Testis (tissue), 3 donors: Measurements from ENCODE around the gene ALOXE3. TPM values are rescaled to one million over a fixed set of nuclear protein-coding genes. Genes with fewer than 3 reads are reported as not detected.

Source experiments
- DNase-seq: peaks from one replicate; pipeline ENCODE4 v3.0.0-alpha.2; 2019
- H3K27ac ChIP-seq, 2 donors: fragments of 200-600 bp; sonication (generic); one replicate each; pipeline ENCODE4 v1.5.1; 2019
- H3K27me3 ChIP-seq: fragments of 200-600 bp; sonication (generic); one replicate; pipeline ENCODE4 v1.5.1; 2019
- H3K36me3 ChIP-seq: fragments of 200-600 bp; sonication (generic); one replicate; pipeline ENCODE4 v1.5.1; 2017; ENCODE audit warnings: low read depth; ENCODE audit errors: missing control alignments
- H3K4me1 ChIP-seq: fragments of 200-600 bp; sonication (generic); one replicate; pipeline ENCODE4 v1.5.1; 2019
- H3K4me3 ChIP-seq, 2 donors: fragments of 200-600 bp; sonication (generic); one replicate each; pipeline ENCODE4 v1.5.1; 2017 to 2019
- H3K9me3 ChIP-seq: fragments of 200-600 bp; sonication (generic); one replicate; pipeline ENCODE4 v1.5.1; 2017
- POLR2A ChIP-seq: fragments of 450-650 bp; IDR thresholded peaks from one replicate; pipeline ENCODE4 v1.6.1; 2017; ENCODE audit warnings: antibody characterized with exemption, mild to moderate bottlenecking, moderate library complexity
- WGBS, 2 donors: methylation state at CpG; one replicate each; pipeline ENCODE4 v1.1.5; 2018; 5-methylcytosine and 5-hydroxymethylcytosine counted together
- intact Hi-C: fragments of 100-400 bp; cut with DNase I; formaldehyde crosslinking; loops from one replicate; pipeline ENCODE4 v1.15.1; 2023; ENCODE audit warnings: low total_unique reads
- microRNA-seq, 2 donors: library from miRNA; unstranded; fragments of <30 nt; microRNA quantifications; one replicate each; pipeline ENCODE4, GENCODE V29; 2016; ENCODE audit warnings: borderline number of aligned reads in 2 of 2, borderline replicate concordance in 1 of 2
- polyA plus RNA-seq: library from polyadenylated mRNA; stranded (reverse); fragments of 350-450 nt; fragmentation: Illumina TruSeq; extraction: RNeasy Lipid Tissue Mini Kit (QIAGEN cat#74804); gene quantifications from one replicate; pipeline ENCODE4 v1.2.3, GENCODE V29; 2014; ENCODE audit warnings: low read depth, low replicate concordance; ENCODE audit not compliant: insufficient read depth
- small RNA-seq, 2 donors: library from RNA; depleted of rRNA; stranded (forward); fragments of <200 nt; gene quantifications; one replicate each; pipeline ENCODE3, GENCODE V24; 2016
- total RNA-seq, 2 donors: library from RNA; depleted of rRNA; stranded (reverse); fragments of >200 nt; gene quantifications; one replicate each; pipeline ENCODE4 v1.2.3, GENCODE V29; 2016
- TF ChIP-seq, protein P1 (sequence below), 3 experiments: fragments of 450-650 bp in 2 of 3; fragments of 200-600 bp in 1 of 3; sonication (generic) in 1 of 3; IDR thresholded peaks; one replicate each; pipeline ENCODE4 v1.5.1; 2016 to 2019; ENCODE audit warnings: antibody characterized with exemption in 3 of 3, mild to moderate bottlenecking in 2 of 3, moderate library complexity in 1 of 3

ALOXE3 gene
- total and polyA plus RNA-seq, 3 donors from 2014 or later = 2.2 to 4.3 (median 2.7) TPM

DNA sequence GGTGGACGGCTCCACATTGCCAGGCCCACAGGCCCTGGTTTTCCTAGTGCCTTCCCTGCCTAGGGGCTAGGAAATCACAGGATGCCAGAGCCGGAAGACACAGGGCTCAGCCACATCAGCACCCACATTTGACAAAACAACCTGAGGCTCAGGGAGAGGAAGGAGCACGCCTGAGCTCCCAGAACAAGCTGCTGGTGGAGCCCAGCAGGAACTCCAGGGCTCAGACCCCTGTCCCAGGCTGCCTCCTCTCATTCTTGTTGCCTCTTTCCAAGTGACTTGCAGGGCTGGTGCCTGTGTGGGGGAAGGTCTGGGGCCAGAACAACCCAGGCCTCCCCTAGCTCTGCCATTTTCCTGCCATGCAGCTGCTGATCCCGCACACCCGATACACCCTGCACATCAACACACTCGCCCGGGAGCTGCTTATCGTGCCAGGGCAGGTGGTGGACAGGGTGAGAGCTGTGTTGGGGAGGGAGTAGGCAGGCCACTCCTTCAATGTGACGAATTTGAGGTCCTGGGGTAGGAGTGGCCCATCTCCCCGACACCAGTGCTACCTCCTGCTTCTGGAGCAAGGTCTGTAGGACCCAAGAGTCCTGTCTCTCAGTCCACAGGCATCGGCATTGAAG lies 71.9 kb downstream of the ALOXE3 start:
- no peak overlapping the region for H3K27ac ChIP-seq
- H3K4me3 ChIP-seq = no peak overlapping the region
- intact Hi-C loops = loop anchor here (10.0 kb wide), 1 partner anchor 52 kb away; no protein-coding TSS in a partner anchor
- TF ChIP-seq, protein P1, sequence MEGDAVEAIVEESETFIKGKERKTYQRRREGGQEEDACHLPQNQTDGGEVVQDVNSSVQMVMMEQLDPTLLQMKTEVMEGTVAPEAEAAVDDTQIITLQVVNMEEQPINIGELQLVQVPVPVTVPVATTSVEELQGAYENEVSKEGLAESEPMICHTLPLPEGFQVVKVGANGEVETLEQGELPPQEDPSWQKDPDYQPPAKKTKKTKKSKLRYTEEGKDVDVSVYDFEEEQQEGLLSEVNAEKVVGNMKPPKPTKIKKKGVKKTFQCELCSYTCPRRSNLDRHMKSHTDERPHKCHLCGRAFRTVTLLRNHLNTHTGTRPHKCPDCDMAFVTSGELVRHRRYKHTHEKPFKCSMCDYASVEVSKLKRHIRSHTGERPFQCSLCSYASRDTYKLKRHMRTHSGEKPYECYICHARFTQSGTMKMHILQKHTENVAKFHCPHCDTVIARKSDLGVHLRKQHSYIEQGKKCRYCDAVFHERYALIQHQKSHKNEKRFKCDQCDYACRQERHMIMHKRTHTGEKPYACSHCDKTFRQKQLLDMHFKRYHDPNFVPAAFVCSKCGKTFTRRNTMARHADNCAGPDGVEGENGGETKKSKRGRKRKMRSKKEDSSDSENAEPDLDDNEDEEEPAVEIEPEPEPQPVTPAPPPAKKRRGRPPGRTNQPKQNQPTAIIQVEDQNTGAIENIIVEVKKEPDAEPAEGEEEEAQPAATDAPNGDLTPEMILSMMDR (IDR thresholded peaks at IDR 0.05) = no peak
- no peak for TF ChIP-seq POLR2A
- H3K27me3 ChIP-seq = no peaks in the 10 kb centered on the region
- no peaks in the 10 kb centered on the region for H3K9me3 ChIP-seq
- DNase-seq = no peak
- no peaks in the 10 kb centered on the region for H3K4me1 ChIP-seq
- WGBS, 2 donors = 93 to 97% methylated on average over 11 of the region's 11 CpGs
- no peaks in the 10 kb centered on the region for H3K36me3 ChIP-seq

Small RNAs within 50 kb of the gene (microRNA-seq; reads per million reads assigned to microRNA genes)
- gene MIR4314 = 0 to 0.70 reads per million in 2 donors
- gene MIR6883 = 0.70 to 2.1 reads per million in 2 donors

Small RNAs within 50 kb of the gene (small RNA-seq; reads per million reads assigned to genes)
- 0 reads per million in 2 donors for gene MIR4314

Other genes with a start within 250 kb of the ALOXE3 start
- 100 to 1,000 TPM; 111 to 123 TPM for gene CHD3, start 229.7 kb downstream of the ALOXE3 start, total RNA-seq
- 62.3 TPM for gene CHD3, start 229.7 kb downstream of the ALOXE3 start, polyA plus RNA-seq
- gene RNF227, start 202.2 kb downstream of the ALOXE3 start, total RNA-seq = 10 to 100 TPM; 16.2 to 27.9 TPM
- gene RNF227, start 202.2 kb downstream of the ALOXE3 start, polyA plus RNA-seq = 6.5 TPM
- gene KCNAB3, start 188.7 kb downstream of the ALOXE3 start, total RNA-seq = 1 to 10 TPM; 4.3 to 5.2 TPM
- 3.3 TPM for gene KCNAB3, start 188.7 kb downstream of the ALOXE3 start, polyA plus RNA-seq
- gene TRAPPC1, start 186.6 kb downstream of the ALOXE3 start, total RNA-seq = 10 to 100 TPM; 76.1 to 96.1 TPM
- gene TRAPPC1, start 186.6 kb downstream of the ALOXE3 start, polyA plus RNA-seq = 115 TPM
- gene CNTROB, start 186.3 kb downstream of the ALOXE3 start, total RNA-seq = 100 to 1,000 TPM in 1 of 2 donors, 10 to 100 TPM in 1; 79.2 to 111 TPM
- gene CNTROB, start 186.3 kb downstream of the ALOXE3 start, polyA plus RNA-seq = 153 TPM
- 1 to 10 TPM; 1.3 to 1.7 TPM for gene GUCY2D, start 115.9 kb downstream of the ALOXE3 start, total RNA-seq
- gene GUCY2D, start 115.9 kb downstream of the ALOXE3 start, polyA plus RNA-seq = 2.4 TPM
- 1 to 10 TPM in 1 of 2 donors, under 1 TPM in 1; 0.79 to 2.2 TPM for gene ALOX15B, start 79.5 kb downstream of the ALOXE3 start, total RNA-seq
- 1.8 TPM for gene ALOX15B, start 79.5 kb downstream of the ALOXE3 start, polyA plus RNA-seq
- under 1 TPM; 0.87 to 0.99 TPM for gene ALOX12B, start 30.8 kb downstream of the ALOXE3 start, total RNA-seq
- gene ALOX12B, start 30.8 kb downstream of the ALOXE3 start, polyA plus RNA-seq = 1.1 TPM
- gene HES7, start 5.6 kb upstream of the ALOXE3 start, total RNA-seq = under 1 TPM in 1 of 2 donors, not detected in 1; 0.31 TPM
- 0.25 TPM for gene HES7, start 5.6 kb upstream of the ALOXE3 start, polyA plus RNA-seq
- 100 to 1,000 TPM in 1 of 2 donors, 10 to 100 TPM in 1; 96.0 to 119 TPM for gene PER1, start 33.9 kb upstream of the ALOXE3 start, total RNA-seq
- gene PER1, start 33.9 kb upstream of the ALOXE3 start, polyA plus RNA-seq = 55.1 TPM
- gene VAMP2, start 44.4 kb upstream of the ALOXE3 start, total RNA-seq = 10 to 100 TPM; 66.3 to 76.5 TPM
- 116 TPM for gene VAMP2, start 44.4 kb upstream of the ALOXE3 start, polyA plus RNA-seq
- 10 to 100 TPM; 17.2 to 23.2 TPM for gene TMEM107, start 57.9 kb upstream of the ALOXE3 start, total RNA-seq
- 31.8 TPM for gene TMEM107, start 57.9 kb upstream of the ALOXE3 start, polyA plus RNA-seq
- 10 to 100 TPM in 1 of 2 donors, 1 to 10 TPM in 1; 8.7 to 10.4 TPM for gene BORCS6, start 71.7 kb upstream of the ALOXE3 start, total RNA-seq
- 8.5 TPM for gene BORCS6, start 71.7 kb upstream of the ALOXE3 start, polyA plus RNA-seq
- gene AURKB, start 92.1 kb upstream of the ALOXE3 start, total RNA-seq = 1 to 10 TPM; 2.4 to 3.7 TPM
- gene AURKB, start 92.1 kb upstream of the ALOXE3 start, polyA plus RNA-seq = 3.2 TPM
- gene CTC1, start 129.5 kb upstream of the ALOXE3 start, total RNA-seq = 10 to 100 TPM; 30.3 to 40.0 TPM
- gene CTC1, start 129.5 kb upstream of the ALOXE3 start, polyA plus RNA-seq = 22.8 TPM
- gene PFAS, start 130.8 kb upstream of the ALOXE3 start, total RNA-seq = 10 to 100 TPM; 33.3 to 40.5 TPM
- gene PFAS, start 130.8 kb upstream of the ALOXE3 start, polyA plus RNA-seq = 17.6 TPM
- 10 to 100 TPM; 37.5 to 43.0 TPM for gene RANGRF, start 170.2 kb upstream of the ALOXE3 start, total RNA-seq
- 163 TPM for gene RANGRF, start 170.2 kb upstream of the ALOXE3 start, polyA plus RNA-seq
- gene SLC25A35, start 176.9 kb upstream of the ALOXE3 start, total RNA-seq = 10 to 100 TPM; 13.1 to 28.2 TPM
- 29.9 TPM for gene SLC25A35, start 176.9 kb upstream of the ALOXE3 start, polyA plus RNA-seq
- 10 to 100 TPM in 1 of 2 donors, 1 to 10 TPM in 1; 4.5 to 13.4 TPM for gene ARHGEF15, start 191.7 kb upstream of the ALOXE3 start, total RNA-seq
- 4.2 TPM for gene ARHGEF15, start 191.7 kb upstream of the ALOXE3 start, polyA plus RNA-seq
- 1 to 10 TPM; 5.3 to 7.7 TPM for gene ODF4, start 221.3 kb upstream of the ALOXE3 start, total RNA-seq
- gene ODF4, start 221.3 kb upstream of the ALOXE3 start, polyA plus RNA-seq = 34.0 TPM